Chondrocyte (in vitro differentiated cells): ENCODE data around the gene WEE2. TPM values are rescaled to one million over a fixed set of nuclear protein-coding genes. Genes with fewer than 3 reads are reported as not detected.

Experiments
- DNase-seq: peaks from one replicate; pipeline ENCODE4 v3.0.0; 2021; ENCODE audit warnings: mixed read lengths, low spot score
- H3K27ac Mint-ChIP-seq: one replicate; pipeline ENCODE4 v1.8.0; 2021; ENCODE audit warnings: mild to moderate bottlenecking, moderate library complexity, mixed read lengths; ENCODE audit not compliant: unreplicated experiment
- H3K27me3 Mint-ChIP-seq: 2 replicates; pipeline ENCODE4 v1.8.0; 2021; ENCODE audit warnings: low read depth, mixed read lengths
- H3K36me3 Mint-ChIP-seq: 2 replicates; pipeline ENCODE4 v1.8.0; 2021; ENCODE audit warnings: low read depth, mixed read lengths
- H3K4me1 Mint-ChIP-seq: 2 replicates; pipeline ENCODE4 v1.8.0; 2021; ENCODE audit warnings: low read depth, mild to moderate bottlenecking, mixed read lengths
- H3K4me3 Mint-ChIP-seq: one replicate; pipeline ENCODE4 v1.8.0; 2021; ENCODE audit warnings: mild to moderate bottlenecking, moderate library complexity, mixed read lengths; ENCODE audit not compliant: unreplicated experiment
- H3K9me3 Mint-ChIP-seq: 2 replicates; pipeline ENCODE4 v1.8.0; 2021; ENCODE audit warnings: low read depth, mixed read lengths
- total RNA-seq: library from RNA; stranded (reverse); gene quantifications from 3 replicates; pipeline ENCODE4 v1.2.1, GENCODE V29; 2021
- TF ChIP-seq, protein P1 (sequence below): fragments of 200-600 bp; sonication (generic); IDR thresholded peaks from 2 replicates; pipeline ENCODE4 v1.5.0; 2021; ENCODE audit warnings: antibody characterized with exemption, mild to moderate bottlenecking, moderate library complexity

Gene WEE2
- total RNA-seq, 1 donor from 2014 or later = not detected

- peak within 1 kb of the TSS; percentile 98 for H3K27ac Mint-ChIP-seq
- H3K9me3 Mint-ChIP-seq = no peaks in the 10 kb centered on the region
- peak; percentile 94 for DNase-seq
- H3K4me1 Mint-ChIP-seq = peaks cover 30% of the 10 kb centered on the region
- TF ChIP-seq, protein P1, sequence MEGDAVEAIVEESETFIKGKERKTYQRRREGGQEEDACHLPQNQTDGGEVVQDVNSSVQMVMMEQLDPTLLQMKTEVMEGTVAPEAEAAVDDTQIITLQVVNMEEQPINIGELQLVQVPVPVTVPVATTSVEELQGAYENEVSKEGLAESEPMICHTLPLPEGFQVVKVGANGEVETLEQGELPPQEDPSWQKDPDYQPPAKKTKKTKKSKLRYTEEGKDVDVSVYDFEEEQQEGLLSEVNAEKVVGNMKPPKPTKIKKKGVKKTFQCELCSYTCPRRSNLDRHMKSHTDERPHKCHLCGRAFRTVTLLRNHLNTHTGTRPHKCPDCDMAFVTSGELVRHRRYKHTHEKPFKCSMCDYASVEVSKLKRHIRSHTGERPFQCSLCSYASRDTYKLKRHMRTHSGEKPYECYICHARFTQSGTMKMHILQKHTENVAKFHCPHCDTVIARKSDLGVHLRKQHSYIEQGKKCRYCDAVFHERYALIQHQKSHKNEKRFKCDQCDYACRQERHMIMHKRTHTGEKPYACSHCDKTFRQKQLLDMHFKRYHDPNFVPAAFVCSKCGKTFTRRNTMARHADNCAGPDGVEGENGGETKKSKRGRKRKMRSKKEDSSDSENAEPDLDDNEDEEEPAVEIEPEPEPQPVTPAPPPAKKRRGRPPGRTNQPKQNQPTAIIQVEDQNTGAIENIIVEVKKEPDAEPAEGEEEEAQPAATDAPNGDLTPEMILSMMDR = peak; percentile 90
- H3K36me3 Mint-ChIP-seq = peaks cover 14% of the 10 kb centered on the region
- peak within 1 kb of the TSS; percentile 94 for H3K4me3 Mint-ChIP-seq
- H3K27me3 Mint-ChIP-seq = no peaks in the 10 kb centered on the region
Measured at GRCh38 chr7:141737836-141738591, 29.9 kb downstream of the WEE2 start, which contains the start of gene SSBP1. Gene SSBP1, plus strand, starts transcription at chr7:141738358. Its CDS starts 809 bp downstream, at chr7:141739167.

DNA sequence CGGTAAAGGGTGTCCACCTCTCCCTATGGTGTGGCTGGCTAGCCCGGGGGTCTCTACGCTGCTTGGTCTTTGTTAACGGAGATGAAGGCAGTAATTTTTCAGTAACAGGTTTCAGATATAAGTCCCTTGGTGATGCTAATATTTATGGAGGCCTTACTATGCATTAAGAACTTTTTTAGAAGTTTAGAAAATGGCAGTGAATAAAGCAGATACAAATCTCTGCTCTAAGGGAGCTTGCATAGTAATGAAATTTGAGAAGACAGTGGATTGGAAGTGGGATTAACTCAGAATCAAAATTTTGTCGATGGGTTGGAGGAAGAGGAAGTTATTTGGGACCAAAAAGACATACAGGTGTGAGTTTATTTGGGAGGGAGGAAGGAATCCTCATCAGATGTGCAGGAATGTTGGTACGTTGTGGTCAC, 30.4 kb downstream of the WEE2 start:
- Mint-ChIP-seq H3K9me3 (no peaks in the 10 kb centered on the region), H3K27ac (peak overlapping the region; percentile 98), H3K27me3 (no peaks in the 10 kb centered on the region), H3K4me3 (peak overlapping the region; percentile 94), H3K36me3 (peaks cover 18% of the 10 kb centered on the region), H3K4me1 (peaks cover 30% of the 10 kb centered on the region)
- TF ChIP-seq, protein P1 = peak; percentile 3
- DNase-seq = no peak

GRCh38 chr7:141739250-141739649, 31.1 kb downstream of the WEE2 start:
- H3K36me3 Mint-ChIP-seq = peaks cover 25% of the 10 kb centered on the region
- H3K4me3 Mint-ChIP-seq = peak overlapping the region; percentile 94
- H3K27me3 Mint-ChIP-seq = no peaks in the 10 kb centered on the region
- TF ChIP-seq, protein P1 = no peak
- H3K9me3 Mint-ChIP-seq = no peaks in the 10 kb centered on the region
- H3K27ac Mint-ChIP-seq = peak overlapping the region; percentile 73
- DNase-seq = no peak
- H3K4me1 Mint-ChIP-seq = peaks cover 30% of the 10 kb centered on the region

DNA sequence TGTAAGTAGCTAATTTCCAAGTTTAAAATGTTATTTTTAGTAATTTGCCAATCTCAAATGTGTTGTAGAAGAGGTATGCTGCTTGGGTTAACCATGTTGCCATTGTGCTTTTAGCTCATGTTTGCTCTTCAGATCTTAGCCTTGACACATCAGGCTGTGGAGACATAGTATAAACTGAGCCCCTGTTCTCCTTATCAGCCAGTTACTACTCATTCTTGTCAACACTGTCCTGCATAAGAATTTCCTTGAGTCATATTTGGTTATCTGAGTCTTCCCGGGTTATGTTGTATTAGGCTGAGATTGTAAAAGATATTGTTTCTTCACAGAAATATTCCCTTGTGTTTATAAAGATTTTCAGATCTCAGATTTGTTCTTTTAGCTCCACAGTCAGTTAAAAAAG, 34.1 kb downstream of the WEE2 start:
- H3K27me3 Mint-ChIP-seq = no peaks in the 10 kb centered on the region
- TF ChIP-seq, protein P1 = no peak
- H3K36me3 Mint-ChIP-seq = peaks cover 31% of the 10 kb centered on the region
- no peak for DNase-seq
- H3K4me3 Mint-ChIP-seq = no peak overlapping the region
- peaks cover 28% of the 10 kb centered on the region for H3K4me1 Mint-ChIP-seq
- H3K9me3 Mint-ChIP-seq = no peaks in the 10 kb centered on the region
- H3K27ac Mint-ChIP-seq = no peak overlapping the region

- DNase-seq = no peak
- H3K4me3 Mint-ChIP-seq = no peak overlapping the region
- TF ChIP-seq, protein P1 = no peak
- H3K9me3 Mint-ChIP-seq = no peaks in the 10 kb centered on the region
- H3K36me3 Mint-ChIP-seq = peaks cover 36% of the 10 kb centered on the region
- H3K27ac Mint-ChIP-seq = no peak overlapping the region
- peaks cover 14% of the 10 kb centered on the region for H3K4me1 Mint-ChIP-seq
- no peaks in the 10 kb centered on the region for H3K27me3 Mint-ChIP-seq
Measured at GRCh38 chr7:141744131-141744530, 36.0 kb downstream of the WEE2 start.
